H9 (cell line): ENCODE data around the gene MMRN1. TPM values are rescaled to one million over a fixed set of nuclear protein-coding genes. Genes with fewer than 3 reads are reported as not detected.

Experiments used
- DNase-seq: peaks from one replicate; pipeline ENCODE4 v3.0.0-alpha.2; 2017
- H2AFZ ChIP-seq: one replicate; pipeline ENCODE4 v1.6.1; 2013; ENCODE audit warnings: mild to moderate bottlenecking, low read length, control low read depth, moderate library complexity
- H2AK5ac ChIP-seq: 2 replicates; pipeline ENCODE4 v1.6.1; 2013; ENCODE audit warnings: low read length, control low read depth, mixed read lengths; ENCODE audit not compliant: insufficient read length
- H2BK120ac ChIP-seq: one replicate; pipeline ENCODE4 v1.6.1; 2013; ENCODE audit warnings: low read depth, mild to moderate bottlenecking, low read length, control low read depth, inconsistent platforms; ENCODE audit not compliant: poor library complexity, severe bottlenecking
- H2BK12ac ChIP-seq: 2 replicates; pipeline ENCODE4 v1.6.1; 2013; ENCODE audit warnings: low read length, control low read depth, mixed read lengths, low read depth; ENCODE audit not compliant: insufficient read length
- H2BK15ac ChIP-seq: 2 replicates; pipeline ENCODE4 v1.6.1; 2013; ENCODE audit warnings: low read depth, low read length, control low read depth
- H2BK20ac ChIP-seq: one replicate; pipeline ENCODE4 v1.6.1; 2013; ENCODE audit warnings: low read depth, mild to moderate bottlenecking, low read length, control low read depth, inconsistent platforms; ENCODE audit not compliant: poor library complexity, severe bottlenecking
- H2BK5ac ChIP-seq: 2 replicates; pipeline ENCODE4 v1.6.1; 2013; ENCODE audit warnings: low read length, control low read depth, mixed read lengths; ENCODE audit not compliant: insufficient read length
- H3K14ac ChIP-seq: 2 replicates; pipeline ENCODE4 v1.6.1; 2013; ENCODE audit warnings: low read length, control low read depth; ENCODE audit not compliant: insufficient read depth
- H3K18ac ChIP-seq: 2 replicates; pipeline ENCODE4 v1.6.1; 2013; ENCODE audit warnings: low read depth, mild to moderate bottlenecking, mixed read lengths, low read length, control low read depth; ENCODE audit not compliant: insufficient read length
- H3K23ac ChIP-seq: 2 replicates; pipeline ENCODE4 v1.6.1; 2013; ENCODE audit warnings: low read length, control low read depth, mixed read lengths, low read depth; ENCODE audit not compliant: insufficient read length
- H3K23me2 ChIP-seq: 2 replicates; pipeline ENCODE4 v1.6.1; 2013; ENCODE audit warnings: low read depth, mild to moderate bottlenecking, mixed read lengths, low read length, control low read depth; ENCODE audit not compliant: insufficient read length, poor library complexity, severe bottlenecking
- H3K27ac ChIP-seq: 2 replicates; pipeline ENCODE4 v1.5.1; 2013; ENCODE audit warnings: low read length, control low read depth, mixed read lengths, low read depth; ENCODE audit not compliant: insufficient read length
- H3K27me3 ChIP-seq: 2 replicates; pipeline ENCODE4 v1.6.1; 2013; ENCODE audit warnings: low read length, control low read depth, inconsistent platforms; ENCODE audit not compliant: insufficient read depth
- H3K4ac ChIP-seq: 2 replicates; pipeline ENCODE4 v1.6.1; 2013; ENCODE audit warnings: low read depth, mild to moderate bottlenecking, control low read depth, inconsistent platforms, low read length, moderate library complexity
- H3K4me1 ChIP-seq: 2 replicates; pipeline ENCODE4 v1.6.1; 2013; ENCODE audit warnings: low read length, control low read depth, inconsistent platforms; ENCODE audit not compliant: insufficient read depth
- H3K4me2 ChIP-seq: 2 replicates; pipeline ENCODE4 v1.6.1; 2013; ENCODE audit warnings: low read length, control low read depth, mixed read lengths; ENCODE audit not compliant: insufficient read length, insufficient read depth
- H3K56ac ChIP-seq: 2 replicates; pipeline ENCODE4 v1.6.1; 2013; ENCODE audit warnings: low read depth, mild to moderate bottlenecking, mixed read lengths, low read length, control low read depth; ENCODE audit not compliant: insufficient read length
- H3K79me1 ChIP-seq: 2 replicates; pipeline ENCODE4 v1.6.1; 2013; ENCODE audit warnings: low read depth, mild to moderate bottlenecking, moderate library complexity, low read length, control low read depth, inconsistent platforms; ENCODE audit not compliant: insufficient read depth, poor library complexity, severe bottlenecking
- H3K79me2 ChIP-seq: 2 replicates; pipeline ENCODE4 v1.6.1; 2013; ENCODE audit warnings: low read length, control low read depth, inconsistent platforms; ENCODE audit not compliant: insufficient read depth
- H3K9ac ChIP-seq: 2 replicates; pipeline ENCODE4 v1.6.1; 2013; ENCODE audit warnings: low read length, control low read depth, mixed read lengths; ENCODE audit not compliant: insufficient read length; ENCODE audit errors: extremely low read depth
- H3K9me3 ChIP-seq: one replicate; pipeline ENCODE4 v1.6.1; 2013; ENCODE audit warnings: low read depth, low read length, inconsistent platforms; ENCODE audit not compliant: control insufficient read depth
- H3T11ph ChIP-seq: one replicate; pipeline ENCODE4 v1.6.1; 2013; ENCODE audit warnings: mild to moderate bottlenecking, low read length, control low read depth, inconsistent platforms
- H4K20me1 ChIP-seq: one replicate; pipeline ENCODE4 v1.6.1; 2013; ENCODE audit not compliant: control insufficient read depth, insufficient read length, insufficient read depth
- H4K5ac ChIP-seq: 2 replicates; pipeline ENCODE4 v1.6.1; 2013; ENCODE audit warnings: low read depth, mild to moderate bottlenecking, mixed read lengths, low read length, control low read depth; ENCODE audit not compliant: insufficient read length
- H4K8ac ChIP-seq: replicated peaks from 2 replicates; pipeline ENCODE4 v1.6.1; 2013; ENCODE audit warnings: low read length, control low read depth, mixed read lengths, low read depth; ENCODE audit not compliant: insufficient read length
- H4K91ac ChIP-seq: 2 replicates; pipeline ENCODE4 v1.6.1; 2013; ENCODE audit warnings: low read depth, mild to moderate bottlenecking, moderate library complexity, mixed read lengths, low read length, control low read depth; ENCODE audit not compliant: insufficient read length
- H3K27ac Mint-ChIP-seq, 3 experiments: 2 replicates in 2 of 3; 3 replicates in 1 of 3; pipeline ENCODE4 v1.8.0; 2020 to 2021; ENCODE audit warnings: mixed read lengths in 3 of 3, mild to moderate bottlenecking in 1 of 3, moderate library complexity in 1 of 3
- H3K27me3 Mint-ChIP-seq: 2 replicates; pipeline ENCODE4 v1.8.0; 2021; ENCODE audit warnings: low read depth, mild to moderate bottlenecking, moderate library complexity, mixed read lengths
- H3K36me3 Mint-ChIP-seq, 3 experiments: 2 replicates in 2 of 3; 3 replicates in 1 of 3; pipeline ENCODE4 v1.8.0; 2020 to 2021; ENCODE audit warnings: low read depth in 3 of 3, mixed read lengths in 3 of 3; ENCODE audit not compliant: insufficient read depth in 1 of 3
- H3K4me1 Mint-ChIP-seq, 2 experiments: 2 replicates each; pipeline ENCODE4 v1.8.0; 2020; ENCODE audit warnings: mixed read lengths in 2 of 2
- H3K4me3 Mint-ChIP-seq, 2 experiments: 2 replicates in 1 of 2; 3 replicates in 1 of 2; pipeline ENCODE4 v1.8.0; 2020 to 2021; ENCODE audit warnings: mild to moderate bottlenecking in 2 of 2, mixed read lengths in 2 of 2, moderate library complexity in 1 of 2
- H3K9me3 Mint-ChIP-seq, 2 experiments: 2 replicates in 1 of 2; 3 replicates in 1 of 2; pipeline ENCODE4 v1.8.0; 2020; ENCODE audit warnings: mild to moderate bottlenecking in 2 of 2, mixed read lengths in 2 of 2, moderate library complexity in 1 of 2
- CTCF ChIP-seq: fragments of 200-600 bp; sonication (generic); conservative IDR thresholded peaks from 3 replicates; pipeline ENCODE4 v1.8.0; 2021; ENCODE audit warnings: antibody characterized with exemption, mild to moderate bottlenecking
- WGBS: extraction: QIAGEN DNeasy Blood & Tissue Kit; methylation state at CpG from one replicate; pipeline ENCODE4 v1.1.7; 2013; ENCODE audit warnings: missing lambda C conversion rate, low lambda C conversion rate, mixed read lengths; ENCODE audit not compliant: insufficient read length; ENCODE audit errors: extremely low coverage; 5-methylcytosine and 5-hydroxymethylcytosine counted together
- total RNA-seq: library from RNA; stranded (reverse); gene quantifications from 2 replicates; pipeline ENCODE4 v1.2.1, GENCODE V29; 2021

Gene MMRN1
- total RNA-seq, 1 experiment from 2014 or later, result not detected

- Histone ChIP-seq H3K23ac (no peak overlapping the region), H3K4me1 (no peaks in the 10 kb centered on the region; the same call in 1 of the 2 replicates), H3K9me3 (no peaks in the 10 kb centered on the region), H3K23me2 (no peaks in the 10 kb centered on the region), H2BK20ac (no peak overlapping the region), H2AFZ (no peak overlapping the region), H3K27ac (no peak overlapping the region), H4K5ac (no peak overlapping the region), H4K20me1 (no peaks in the 10 kb centered on the region), H2BK15ac (no peak overlapping the region), H3K4me2 (no peak overlapping the region), H3K4ac (no peak overlapping the region), H2BK12ac (no peak overlapping the region), H4K91ac (no peak overlapping the region), H2BK120ac (no peak overlapping the region), H3K56ac (no peak overlapping the region), H3K18ac (no peak overlapping the region), H3K14ac (no peak overlapping the region), H2AK5ac (no peak overlapping the region), H4K8ac (no peak overlapping the region), H3K79me1 (no peaks in the 10 kb centered on the region), H3K27me3 (no peaks in the 10 kb centered on the region), H2BK5ac (no peak overlapping the region), H3K79me2 (no peaks in the 10 kb centered on the region), H3T11ph (no peak overlapping the region), H3K9ac (no peak overlapping the region)
- Mint-ChIP-seq H3K27ac (no peak overlapping the region), H3K4me1 (peaks cover 19 to 29% of the 10 kb centered on the region in 2 experiments), H3K36me3 (no peaks in the 10 kb centered on the region), H3K27me3 (no peaks in the 10 kb centered on the region), H3K9me3 (no peaks in the 10 kb centered on the region), H3K4me3 (no peak overlapping the region)
- TF ChIP-seq CTCF, result no peak
- WGBS, result no CpG with 5 or more reads among the region's 3 CpGs
- DNase-seq, result no peak
These were observed 57.8 kb downstream of the MMRN1 start for GRCh38 chr4:89952458-89952857.
